ENCODE data around the gene SCP2. TPM values are rescaled to one million over a fixed set of nuclear protein-coding genes. Genes with fewer than 3 reads are reported as not detected.

The SCP2 gene
- total and polyA plus RNA-seq, 2 of the 4 experiments (the other 2 are of a cell fraction): 70.4 to 83.1 TPM

- BruUV-seq (replicated peaks): no TSS peak
- no peaks in the 10 kb centered on the region for H3K27me3 ChIP-seq (ENCODE audit: control insufficient read depth, insufficient read depth, low read length)
- peaks cover 15% of the 10 kb centered on the region for H3K9me1 ChIP-seq (ENCODE audit: insufficient read depth, low read length)
- H2BK120ac ChIP-seq (ENCODE audit: low read depth, low read length): no peak overlapping the region
- H4K5ac ChIP-seq (ENCODE audit: low read depth, low read length): no peak overlapping the region
- no peak for ATAC-seq (ENCODE audit: low read depth)
- H3K56ac ChIP-seq (ENCODE audit: extremely low read depth, insufficient read depth, low read length): no peak overlapping the region
- H3K4me3 ChIP-seq (ENCODE audit: insufficient read depth, low read depth, low read length): no peak overlapping the region
- POLR2A ChIA-PET (ENCODE audit: unreplicated experiment): no interaction called here
- no peak overlapping the region for H2AFZ ChIP-seq (replicated peaks; ENCODE audit: low read length, poor library complexity)
- H4K91ac ChIP-seq (ENCODE audit: insufficient read depth, low read depth, low read length): peak overlapping the region; percentile 55; the same call in 1 of the 2 replicates
- H2AK9ac ChIP-seq (replicated peaks; ENCODE audit: low read depth, low read length, poor library complexity): no peak overlapping the region
- H3K79me1 ChIP-seq (ENCODE audit: low read depth in 1 of 2, low read length in 2 of 2): peaks cover 2 to 40% of the 10 kb centered on the region in 2 experiments; a peak in 3 of 4 replicates
- TF ChIP-seq FOS (IDR thresholded peaks at IDR 0.05; ENCODE audit: low read depth, low read length) (no peak), RCOR1 (IDR thresholded peaks at IDR 0.05; ENCODE audit: insufficient replicate concordance, low read length) (no peak), MXI1 (IDR thresholded peaks at IDR 0.05; ENCODE audit: borderline replicate concordance, low read depth, low read length) (no peak), CTCF (conservative IDR thresholded peaks at IDR 0.05; ENCODE audit: low read depth, low read length) (no peak), SMC3 (IDR thresholded peaks at IDR 0.05; ENCODE audit: low read depth, low read length) (no peak), CHD1 (IDR thresholded peaks at IDR 0.05; ENCODE audit: low read depth, low read length) (no peak), BHLHE40 (IDR thresholded peaks at IDR 0.05; ENCODE audit: low read depth, low read length) (no peak; the same call in 1 of the 2 replicates), MAFK (IDR thresholded peaks at IDR 0.05; ENCODE audit: low read depth, low read length) (no peak), ELK1 (IDR thresholded peaks at IDR 0.05; ENCODE audit: borderline replicate concordance, low read depth, low read length) (no peak), NFE2L2 (IDR thresholded peaks at IDR 0.05; ENCODE audit: low read depth, low read length) (no peak), RAD21 (IDR thresholded peaks at IDR 0.05; ENCODE audit: low read length) (no peak), MAZ (IDR thresholded peaks at IDR 0.05; ENCODE audit: borderline replicate concordance, low read depth, low read length) (no peak), CEBPB (IDR thresholded peaks at IDR 0.05; ENCODE audit: low read depth, low read length) (no peak), USF2 (IDR thresholded peaks at IDR 0.05; ENCODE audit: low read depth, low read length) (no peak), POLR2A (IDR thresholded peaks at IDR 0.05; ENCODE audit: low read depth, low read length) (no peak), RFX5 (IDR thresholded peaks at IDR 0.05; ENCODE audit: low read depth, low read length) (no peak)
- no peak overlapping the region; the same call in 2 of the 3 replicates for H2BK15ac ChIP-seq (ENCODE audit: low read depth, low read length)
- H3K14ac ChIP-seq (replicated peaks; ENCODE audit: low read depth, low read length): no peak overlapping the region
- H3K27ac ChIP-seq (ENCODE audit: insufficient read depth, low read length): no peak overlapping the region
- WGBS, 2 experiments (ENCODE audit: extremely low coverage in 2 of 2, insufficient read length in 1 of 2): 100% methylated on average over 2 of the region's 3 CpGs; no CpG with 5 or more reads in 1 of the 2 experiments
- peaks cover 12% of the 10 kb centered on the region for H3K36me3 ChIP-seq (ENCODE audit: control insufficient read depth, insufficient read depth, low read length)
- dilution Hi-C loops (cut with HindIII; ENCODE audit: low sequenced_read_pairs, unreplicated experiment): no loop called here
- no peak overlapping the region for H3K23ac ChIP-seq (ENCODE audit: low read depth, low read length)
- intact Hi-C loops (cut with micrococcal nuclease): no loop called here
- CTCF ChIA-PET: interaction anchor here (0.5 kb wide), 1 partner anchor 125 kb away, joined by 3 read pairs; no protein-coding TSS in a partner anchor
- no peak overlapping the region for H3K18ac ChIP-seq (ENCODE audit: low read depth, low read length)
- H3K4ac ChIP-seq (ENCODE audit: low read depth, low read length): peak overlapping the region; percentile 16; the same call in 1 of the 2 replicates
- no peak overlapping the region for H4K8ac ChIP-seq (ENCODE audit: low read depth in 2 of 2, low read length in 2 of 2)
- peak overlapping the region; percentile 9 for H2BK5ac ChIP-seq (ENCODE audit: low read depth, low read length, poor library complexity, severe bottlenecking)
- no peak for DNase-seq
- in situ Hi-C loops (cut with MboI; ENCODE audit: low sequenced_read_pairs): no loop called here
- peaks cover 17% of the 10 kb centered on the region for H3K4me1 ChIP-seq (ENCODE audit: control insufficient read depth, insufficient read depth, low read length)
- no peaks in the 10 kb centered on the region for H4K20me1 ChIP-seq (ENCODE audit: insufficient read depth, low read length)
- H3K4me2 ChIP-seq (ENCODE audit: low read depth, low read length): no peak overlapping the region
- H2BK20ac ChIP-seq (ENCODE audit: low read depth, low read length): no peak overlapping the region; the same call in 1 of the 2 replicates
- no peaks in the 10 kb centered on the region for H3K9me3 ChIP-seq (ENCODE audit: control insufficient read depth, insufficient read depth, low read length)
- H3K9ac ChIP-seq (ENCODE audit: low read depth, low read length): no peak overlapping the region
- H2AK5ac ChIP-seq (ENCODE audit: low read depth, low read length): peak overlapping the region; percentile 80; the same call in 1 of the 2 replicates
Observed at GRCh38 chr1:53048960-53049573, 122.0 kb downstream of the SCP2 start.
